Embryonic facial prominence (tissue), 1 donor: Measurements from ENCODE around the gene ZSWIM6.

Experiments used
- DNase-seq: peaks from one replicate; pipeline ENCODE4 v3.0.0-alpha.2; 2016; ENCODE audit errors: extremely low spot score

Gene ZSWIM6

DNA sequence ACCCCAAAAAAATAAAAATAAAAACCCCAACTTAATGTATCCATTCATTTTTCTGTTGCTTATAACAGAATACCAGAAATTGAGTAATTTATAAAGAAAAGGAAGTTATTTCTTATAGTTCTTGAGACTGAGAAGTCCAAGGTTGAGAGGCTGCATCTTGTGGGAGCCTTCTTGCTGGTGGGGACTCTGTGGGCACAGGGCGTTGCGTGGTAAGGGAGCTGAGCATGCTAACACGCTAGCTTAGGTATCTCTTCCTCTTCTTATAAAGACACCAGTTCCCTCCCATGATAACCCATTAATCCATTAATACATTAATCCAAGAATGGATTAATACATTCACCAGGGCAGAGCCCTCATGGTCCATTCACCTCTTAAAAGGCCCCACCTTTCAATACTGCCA, 150.9 kb downstream of the ZSWIM6 start:
- no peak for DNase-seq

DNA sequence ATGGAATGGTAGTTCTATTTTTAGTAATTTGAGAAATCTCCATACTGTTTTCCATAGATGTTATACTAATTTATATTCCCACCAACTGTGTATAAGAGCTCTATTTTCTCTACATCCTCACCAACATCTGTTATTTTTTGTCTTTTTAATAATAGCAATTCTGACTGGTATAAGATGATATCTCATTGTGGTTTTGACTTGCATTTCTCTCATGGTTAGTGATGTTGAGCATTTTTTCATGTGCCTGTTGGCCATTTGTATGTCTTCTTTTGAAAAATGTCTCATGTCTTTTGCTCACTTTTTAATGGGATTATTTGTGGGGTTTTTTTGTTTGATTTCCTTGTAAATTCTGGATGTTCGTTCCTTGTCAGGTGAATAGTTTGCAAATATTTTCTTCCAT, 154.4 kb downstream of the ZSWIM6 start:
- no peak for DNase-seq

DNA sequence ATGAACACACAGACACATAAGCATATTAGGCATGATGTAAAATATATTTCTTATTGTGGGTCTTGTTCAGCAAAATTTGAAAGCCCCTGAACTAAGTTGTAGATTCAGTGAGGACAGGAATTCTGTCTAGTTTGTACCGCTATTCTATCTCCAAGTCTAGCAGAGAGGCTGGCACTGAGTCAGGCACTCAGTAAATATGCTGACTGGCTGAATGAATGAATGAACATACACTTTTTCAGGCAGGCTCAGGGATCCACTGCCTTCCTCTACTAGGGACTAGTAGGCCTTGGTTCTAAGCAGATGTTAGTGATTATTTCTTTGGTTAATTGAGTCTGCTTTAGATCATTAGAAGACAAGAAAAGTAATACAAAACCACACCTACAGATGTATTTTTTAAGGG, 157.5 kb downstream of the ZSWIM6 start:
- no peak for DNase-seq

DNA sequence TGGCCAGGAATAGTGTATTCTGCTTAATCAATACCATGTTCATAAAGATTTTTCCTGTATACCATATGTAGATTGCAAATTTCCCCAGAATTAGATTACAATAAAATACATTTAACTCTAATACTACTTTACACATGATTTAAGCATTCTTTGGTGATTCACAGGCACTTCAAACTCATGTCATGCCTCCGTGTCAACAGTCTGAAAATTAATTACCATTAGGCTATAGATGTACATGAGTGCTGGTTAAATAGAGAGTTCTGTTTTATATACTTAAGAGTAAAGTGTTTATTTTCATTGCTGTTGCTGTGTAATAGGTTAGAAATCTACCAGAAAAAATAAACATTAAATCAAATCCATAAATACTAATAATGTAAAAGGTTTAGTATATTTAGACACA, 159.8 kb downstream of the ZSWIM6 start:
- DNase-seq = no peak

DNA sequence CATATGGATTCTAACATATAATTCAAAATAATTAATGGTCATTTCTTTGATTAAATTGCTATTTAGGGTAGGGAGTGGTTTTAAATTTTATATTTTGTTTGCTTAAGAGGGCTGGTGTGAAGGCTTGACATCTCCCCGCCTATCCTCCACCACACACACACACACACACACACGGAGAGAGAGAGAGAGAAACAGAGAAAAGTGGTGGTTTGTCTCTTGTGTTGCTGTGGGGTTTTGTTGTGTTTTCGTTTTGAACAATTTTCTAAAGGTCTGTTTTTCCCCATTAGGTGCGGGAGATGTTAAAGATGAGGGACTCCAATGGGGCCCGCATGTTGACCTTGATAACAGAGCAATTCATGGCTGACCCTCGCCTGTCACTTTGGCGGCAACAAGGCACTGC, 161.9 kb downstream of the ZSWIM6 start:
- no peak for DNase-seq

DNA sequence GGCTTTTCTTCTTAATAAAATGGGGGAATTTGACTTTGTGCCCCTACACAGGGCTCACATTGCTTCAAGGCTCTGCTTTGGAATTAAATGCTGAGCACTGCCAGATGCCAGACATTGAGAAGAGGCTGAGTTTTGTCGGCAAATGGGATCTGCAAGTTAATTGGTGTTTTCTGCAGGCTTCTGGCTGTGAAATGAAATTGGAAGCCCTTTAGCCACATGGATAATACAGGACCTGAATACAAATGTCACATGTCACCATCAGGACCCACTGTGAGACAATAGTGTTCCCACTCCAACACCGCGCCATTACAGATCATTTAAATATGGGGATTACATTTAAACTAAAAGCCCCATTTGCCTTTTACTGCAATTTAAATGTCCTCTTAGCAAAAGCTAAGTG, 164.4 kb downstream of the ZSWIM6 start:
- DNase-seq = no peak

DNA sequence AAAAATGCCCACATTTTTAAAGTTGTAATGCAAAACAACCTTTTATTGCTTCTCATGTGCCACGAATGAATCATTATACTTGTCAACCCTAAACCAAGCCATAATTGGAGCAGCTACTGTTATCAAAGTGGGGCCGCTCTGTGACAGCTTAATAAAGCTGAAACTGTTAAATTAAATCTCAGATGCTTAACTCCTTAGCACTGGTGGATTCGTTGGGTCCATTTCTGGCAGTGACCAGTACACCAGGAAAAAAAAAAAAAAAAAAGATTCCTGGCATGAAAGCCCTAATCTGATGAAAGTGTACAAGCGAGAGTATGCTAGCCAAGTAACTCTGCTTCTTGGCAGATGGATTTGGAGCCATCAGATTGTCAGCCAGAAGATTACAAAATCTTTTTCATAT, 164.8 kb downstream of the ZSWIM6 start:
- no peak for DNase-seq

DNA sequence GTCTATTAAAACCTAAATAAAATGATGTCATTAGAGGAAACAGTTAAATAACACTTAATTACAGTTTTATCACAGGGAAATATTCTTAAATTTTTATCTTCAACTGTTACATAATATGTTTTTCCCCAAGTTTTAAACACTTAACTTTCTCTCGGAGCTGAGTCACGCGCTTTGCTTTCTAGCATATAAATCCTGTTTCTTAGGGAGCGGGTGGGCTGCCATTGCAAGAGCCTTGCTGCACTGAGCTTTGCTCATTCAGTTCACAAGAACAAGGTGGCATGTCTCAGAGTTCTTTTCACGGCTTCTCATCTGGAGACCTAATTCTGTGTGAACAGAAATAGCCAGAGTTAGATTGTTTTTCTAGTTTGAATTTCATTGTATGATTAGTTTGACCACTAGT, 166.1 kb downstream of the ZSWIM6 start:
- no peak for DNase-seq

DNA sequence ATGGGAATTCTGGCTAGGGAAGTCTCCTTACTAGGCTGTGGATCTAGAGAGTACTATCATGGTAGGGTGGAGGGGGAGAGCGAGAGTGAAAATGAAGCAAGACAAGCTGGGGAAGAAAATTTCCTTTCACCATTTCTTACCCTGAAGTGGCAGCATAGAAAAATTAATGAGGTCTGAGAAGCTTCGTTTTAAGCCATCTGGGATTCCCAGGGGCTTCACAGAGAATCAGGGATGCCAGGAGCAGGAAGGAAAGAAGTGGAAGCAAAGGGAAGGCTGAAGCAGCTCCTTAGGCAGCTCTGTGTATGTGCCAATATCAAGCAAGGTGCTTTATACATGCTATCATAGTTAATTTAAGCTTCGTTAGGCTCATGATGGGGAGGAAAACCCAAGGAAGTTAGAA, 169.9 kb downstream of the ZSWIM6 start:
- no peak for DNase-seq

DNA sequence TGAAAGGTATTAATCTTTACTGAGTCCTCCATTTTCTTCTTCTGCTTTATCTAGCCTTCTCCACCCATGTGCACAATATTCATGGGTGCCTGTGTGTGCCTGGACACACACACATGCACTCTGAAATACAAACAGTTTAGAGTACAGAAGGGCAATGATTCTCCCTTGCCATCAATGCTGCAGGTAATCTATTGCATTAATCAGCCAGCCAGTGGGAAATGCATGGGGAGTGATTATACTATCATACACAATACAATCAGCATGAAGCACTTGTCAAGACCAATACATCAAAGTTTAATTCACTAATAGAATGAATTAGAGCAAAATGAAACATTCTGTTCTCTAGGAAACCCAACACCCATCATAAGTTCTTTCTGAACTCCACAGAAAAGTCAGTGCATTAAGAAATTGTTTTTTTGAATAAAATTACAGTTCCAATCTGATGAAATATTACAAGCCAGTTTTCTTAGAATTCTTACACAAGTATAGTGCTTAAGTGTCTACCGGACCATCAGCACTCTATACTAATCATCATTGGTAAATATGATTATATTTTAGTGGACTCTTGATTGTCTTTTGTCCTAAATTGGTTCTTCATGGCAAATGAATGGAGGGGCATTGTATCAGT, 172.2 kb downstream of the ZSWIM6 start:
- no peak for DNase-seq

DNA sequence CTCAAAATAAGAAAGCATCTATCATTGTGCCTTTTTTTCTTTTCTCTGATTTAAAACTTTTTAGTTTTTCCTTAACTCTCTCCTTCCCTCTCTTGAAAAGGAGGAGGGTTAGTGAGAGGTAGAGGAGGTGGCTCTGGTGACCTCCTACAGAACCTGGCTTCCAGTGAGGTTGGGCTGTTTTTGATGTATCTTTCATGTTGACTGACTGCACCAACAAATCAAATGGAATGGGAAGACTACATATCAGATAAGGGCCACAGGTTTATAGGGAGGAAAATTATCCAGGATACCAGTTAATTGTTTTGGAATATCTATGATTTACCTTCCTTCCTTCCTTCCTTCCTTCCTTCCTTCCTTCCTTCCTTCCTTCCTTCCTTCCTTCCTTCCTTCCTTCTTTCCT, 173.2 kb downstream of the ZSWIM6 start:
- no peak for DNase-seq

DNA sequence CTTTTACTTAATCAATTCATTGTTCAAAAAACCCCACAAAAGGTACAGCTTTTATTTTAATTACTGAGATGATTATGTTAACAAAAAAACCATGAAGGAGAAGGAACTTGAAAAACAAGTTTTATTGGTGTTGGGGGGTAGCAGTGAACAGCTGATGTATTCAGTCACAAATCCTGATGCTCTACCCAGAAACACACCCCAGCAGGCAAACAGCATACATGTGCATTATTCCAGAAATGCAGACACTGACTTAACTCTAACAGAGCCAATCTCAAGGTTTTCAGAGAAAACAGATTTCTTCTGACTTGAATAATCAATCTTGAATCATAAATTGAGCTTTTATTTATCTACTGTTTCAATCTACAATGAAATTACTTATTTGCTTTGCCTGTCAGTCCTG, 175.2 kb downstream of the ZSWIM6 start:
- DNase-seq = no peak

DNA sequence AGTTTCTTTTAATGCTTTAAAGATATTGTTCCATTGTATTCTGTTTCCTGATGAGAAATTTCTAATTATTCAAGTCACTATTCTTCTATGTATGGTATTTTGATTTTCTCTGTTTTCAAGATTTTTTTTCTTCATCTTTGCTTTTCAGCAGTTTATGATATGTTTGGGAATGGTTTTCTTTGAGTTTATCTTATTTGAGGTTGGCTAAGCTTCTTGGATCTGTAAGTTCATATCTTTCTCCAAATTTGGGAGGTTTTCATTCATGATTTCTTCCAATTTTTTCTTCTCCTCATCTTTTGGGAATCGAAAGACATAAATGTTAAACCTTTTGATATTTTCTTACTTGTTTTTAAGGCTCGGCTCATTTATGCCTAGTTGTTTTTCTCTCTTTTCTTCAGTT, 184.9 kb downstream of the ZSWIM6 start:
- DNase-seq = no peak

DNA sequence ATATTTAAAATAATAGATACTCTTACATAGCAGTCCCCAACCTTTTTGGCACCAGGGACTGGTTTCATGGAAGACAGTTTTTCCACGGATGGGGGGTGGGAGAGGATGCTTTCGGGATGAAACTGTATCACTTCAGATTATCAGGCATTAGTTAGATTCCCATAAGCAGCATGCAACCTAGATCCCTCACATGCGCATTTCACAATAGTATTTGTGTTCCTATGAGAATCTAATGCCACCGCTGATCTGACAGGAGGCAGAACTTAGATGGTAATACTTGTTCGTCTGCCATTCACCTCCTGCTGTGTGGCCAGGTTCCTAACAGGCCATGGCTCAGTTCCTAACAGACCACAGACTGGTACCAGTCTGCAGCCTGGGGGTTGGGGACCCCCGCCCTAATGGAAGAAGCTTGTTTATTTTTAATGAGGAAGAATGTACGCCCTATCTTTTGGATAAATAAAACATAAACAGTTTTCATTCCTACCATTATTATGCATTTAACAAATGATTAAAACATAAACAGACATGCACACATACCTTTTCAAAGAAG, 187.7 kb downstream of the ZSWIM6 start:
- DNase-seq = no peak

DNA sequence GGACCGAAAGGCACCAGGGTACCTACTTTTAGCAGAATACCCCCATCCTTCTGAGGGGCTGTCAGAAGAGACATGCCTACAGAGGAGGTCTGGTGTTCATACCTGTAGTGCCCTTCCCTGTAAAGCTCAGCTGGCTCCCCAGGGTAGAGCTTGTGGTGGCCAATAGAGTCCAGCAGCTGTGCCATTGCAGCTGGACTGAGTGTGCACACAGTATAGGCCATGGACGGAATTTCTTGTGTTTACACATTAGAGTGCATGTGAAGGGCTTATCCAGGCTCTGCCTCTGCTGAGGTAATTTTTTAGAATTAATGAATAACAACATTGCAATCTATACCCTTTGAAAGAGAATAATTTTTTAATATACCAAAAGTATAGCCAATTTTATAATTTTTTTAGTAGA, 191.0 kb downstream of the ZSWIM6 start:
- no peak for DNase-seq

DNA sequence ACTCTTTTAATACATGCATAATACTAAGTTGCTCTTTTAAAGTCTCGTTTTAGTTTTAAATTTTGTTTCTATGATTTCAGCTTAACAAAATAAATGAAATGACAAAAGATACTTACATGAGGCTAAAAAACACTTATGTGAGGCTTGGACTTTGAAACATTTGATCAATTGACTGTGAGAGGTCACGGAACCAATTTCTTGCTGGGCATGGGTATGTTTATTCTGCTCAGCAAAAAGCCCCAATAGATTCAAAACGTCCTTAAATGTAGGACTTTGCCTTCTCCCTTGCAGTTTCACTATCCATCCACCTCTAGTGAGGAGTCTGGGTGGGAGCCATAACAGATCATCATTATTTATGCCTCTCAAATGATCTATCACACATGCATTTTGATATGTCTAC, 191.9 kb downstream of the ZSWIM6 start:
- no peak for DNase-seq

DNA sequence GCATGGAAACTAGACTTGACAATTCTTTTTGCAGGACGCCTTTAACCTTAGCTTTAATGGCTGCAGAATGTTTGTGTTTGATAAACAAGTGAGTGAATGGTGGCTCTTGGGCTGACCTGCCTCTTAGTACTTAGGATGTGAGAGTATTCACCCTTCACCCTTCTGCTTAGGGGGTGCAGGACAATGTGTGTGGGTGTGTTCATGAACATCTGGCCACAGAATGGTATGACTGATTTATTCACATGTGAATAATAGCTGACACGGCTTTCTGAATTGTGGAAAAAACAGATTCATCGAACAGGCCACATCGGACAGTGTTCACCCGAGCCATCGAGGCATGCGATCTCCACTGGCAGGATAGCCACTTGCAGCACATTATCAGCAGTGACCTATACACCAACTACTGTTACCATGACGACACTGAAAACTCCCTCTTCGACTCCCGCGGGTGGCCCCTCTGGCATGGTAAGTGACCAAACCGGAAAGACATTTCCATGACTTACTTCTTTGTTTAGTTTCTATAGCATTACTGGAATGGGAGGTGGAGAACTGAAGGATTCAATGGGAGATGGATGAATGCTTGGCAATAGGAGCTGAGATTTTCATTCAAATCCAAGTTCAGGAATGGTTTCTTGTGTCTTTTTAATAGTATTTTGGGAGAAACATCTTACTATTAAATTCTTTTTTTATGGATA, 193.6 kb downstream of the ZSWIM6 start:
- DNase-seq = no peak

DNA sequence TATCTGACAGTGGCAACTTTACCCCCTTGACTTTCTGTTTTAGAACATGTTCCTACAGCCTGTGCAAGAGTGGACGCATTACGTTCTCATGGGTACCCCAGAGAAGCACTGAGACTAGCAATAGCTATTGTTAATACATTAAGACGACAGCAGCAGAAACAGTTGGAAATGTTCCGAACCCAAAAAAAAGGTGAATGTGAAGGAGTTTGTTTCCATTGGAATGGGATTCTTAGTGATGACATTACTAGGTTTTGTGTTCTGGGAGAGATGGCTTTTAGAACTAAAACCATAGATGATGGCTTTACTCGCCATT, 194.1 kb downstream of the ZSWIM6 start:
- DNase-seq = no peak

DNA sequence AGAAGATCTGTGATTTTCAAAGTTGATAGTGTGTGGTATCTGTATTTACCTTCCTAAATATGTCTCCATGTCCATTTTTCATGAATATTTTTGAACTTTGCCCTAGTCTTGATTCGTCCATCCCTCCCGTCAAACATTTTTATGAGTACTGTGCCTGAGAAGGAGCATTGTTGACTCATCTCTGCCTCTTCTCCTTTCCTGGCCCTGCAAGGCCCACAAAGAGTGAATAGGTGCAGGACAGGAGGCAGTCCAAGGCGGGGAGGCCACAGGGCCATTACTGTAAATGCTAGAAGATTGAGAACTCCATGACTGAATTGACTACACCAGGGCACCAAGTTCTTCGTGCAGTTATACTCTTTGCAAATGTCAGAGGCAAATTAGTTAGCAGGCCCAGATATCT, 200.9 kb downstream of the ZSWIM6 start:
- no peak for DNase-seq

DNA sequence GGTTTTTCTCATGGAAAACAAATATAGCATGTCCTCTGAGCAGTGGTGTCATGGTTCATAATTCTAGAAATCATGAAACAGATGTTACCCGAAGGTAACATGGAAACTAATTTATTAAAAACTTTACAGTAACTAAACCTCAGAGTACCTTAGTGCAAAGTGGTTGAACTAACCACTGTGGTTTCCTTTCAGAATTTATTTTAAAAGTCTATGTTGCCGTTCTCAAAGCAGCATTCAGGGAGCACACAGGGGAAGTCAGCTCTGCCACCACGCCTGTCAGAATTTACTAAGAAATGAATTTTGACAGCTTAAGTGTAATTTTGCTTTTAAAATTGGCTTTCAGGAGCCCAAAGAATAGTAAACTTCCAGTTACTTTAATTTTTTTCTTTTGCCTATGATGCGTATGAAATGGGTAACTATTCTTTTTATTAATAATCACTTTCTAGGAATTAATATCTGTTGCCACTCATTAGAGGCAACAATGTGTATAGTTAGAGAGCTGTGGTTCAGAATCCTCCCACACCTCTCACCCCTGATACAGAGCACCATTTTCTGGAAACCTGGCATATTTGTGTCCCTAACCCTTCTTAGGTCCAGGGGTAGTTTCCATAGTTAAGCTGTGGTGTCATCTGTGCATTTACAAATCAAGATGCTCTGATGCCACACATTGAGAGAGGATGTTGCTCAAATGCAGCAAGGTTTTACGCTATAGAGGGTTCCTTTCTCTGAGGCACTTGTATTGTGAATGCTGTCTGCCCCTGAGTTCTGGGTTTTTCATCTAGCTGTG, 202.6 kb downstream of the ZSWIM6 start:
- no peak for DNase-seq

DNA sequence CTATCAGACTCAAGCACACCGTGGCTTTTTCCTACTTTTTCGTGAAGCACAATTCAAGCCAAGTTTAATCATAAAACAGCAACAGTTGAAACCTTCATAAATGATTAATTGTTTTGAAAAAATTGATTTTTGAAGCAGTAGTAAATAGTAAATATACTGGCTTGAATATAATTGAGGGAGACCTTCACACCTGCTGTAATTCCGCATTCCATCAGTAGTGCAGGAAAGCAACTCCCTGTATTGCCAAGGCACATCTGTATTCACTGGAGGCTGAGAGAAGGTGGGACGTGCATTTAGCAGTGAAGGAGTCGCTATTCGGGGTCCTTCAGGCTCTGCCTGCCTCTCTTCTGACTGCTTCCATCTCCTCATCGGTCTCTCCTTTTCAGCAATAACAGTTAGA, 203.8 kb downstream of the ZSWIM6 start:
- no peak for DNase-seq

DNA sequence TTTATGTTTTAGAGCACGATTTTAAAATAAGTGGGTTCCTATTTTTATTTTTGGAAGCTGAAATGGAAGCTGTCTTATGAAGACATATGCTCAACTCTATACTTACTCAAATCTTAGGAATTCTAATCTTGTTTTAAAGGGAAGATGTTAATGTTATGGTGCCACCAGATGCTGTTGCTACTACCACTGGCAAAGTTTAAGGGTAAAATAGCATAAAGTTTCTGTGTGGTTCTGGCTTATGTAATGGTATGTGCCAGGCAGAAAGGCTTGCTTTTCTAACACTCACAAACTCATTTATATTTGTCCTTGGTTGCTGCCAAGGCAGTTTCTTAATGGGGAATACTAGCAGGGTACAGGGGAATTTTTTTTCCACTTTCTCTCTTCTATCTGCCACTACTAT, 204.9 kb downstream of the ZSWIM6 start:
- DNase-seq = no peak
